IMR-90 (cell line): ENCODE measurements around the gene DTNA.

Experiments
- BHLHE40 ChIP-seq: fragments of 150-350 bp; IDR thresholded peaks from 2 replicates; pipeline ENCODE4 v1.6.1; 2016; ENCODE audit warnings: mild to moderate bottlenecking, low read depth, low read length
- CTCF ChIP-seq: conservative IDR thresholded peaks from 2 replicates; pipeline ENCODE4 v1.5.1; 2012; ENCODE audit warnings: mild to moderate bottlenecking, low read depth, low read length, improper control_type of control experiment
- ELK1 ChIP-seq: fragments of 150-350 bp; IDR thresholded peaks from 2 replicates; pipeline ENCODE4 v1.6.1; 2016; ENCODE audit warnings: low read depth, mild to moderate bottlenecking, low read length, moderate library complexity, borderline replicate concordance
- FOS ChIP-seq: fragments of 150-350 bp; IDR thresholded peaks from 2 replicates; pipeline ENCODE4 v1.6.1; 2016; ENCODE audit warnings: low read depth, low read length
- MAFK ChIP-seq: IDR thresholded peaks from 2 replicates; pipeline ENCODE4 v1.6.1; 2012; ENCODE audit warnings: low read depth, low read length, improper control_type of control experiment
- MXI1 ChIP-seq: IDR thresholded peaks from 2 replicates; pipeline ENCODE4 v1.6.1; 2012; ENCODE audit warnings: low read depth, mild to moderate bottlenecking, low read length, moderate library complexity, borderline replicate concordance
- POLR2A ChIP-seq: IDR thresholded peaks from 2 replicates; pipeline ENCODE4 v1.6.1; 2012; ENCODE audit warnings: mild to moderate bottlenecking, low read depth, low read length
- RAD21 ChIP-seq: IDR thresholded peaks from 2 replicates; pipeline ENCODE4 v1.6.1; 2012; ENCODE audit warnings: low read length, improper control_type of control experiment

GRCh38 chr18:34718610-34719009 lies 8.5 kb downstream of the DTNA start:
- TF ChIP-seq CTCF (no peak), ELK1 (no peak), MXI1 (no peak), MAFK (no peak), POLR2A (no peak), BHLHE40 (no peak), RAD21 (no peak), FOS (no peak)
